GM20000 (cell line): ENCODE results near the gene RXRA.

Experiments
- DNase-seq: peaks from one replicate; pipeline ENCODE4 v3.0.0; 2012; ENCODE audit warnings: low spot score
- CTCF ChIP-seq: IDR thresholded peaks from 2 replicates; pipeline ENCODE4 v1.5.1; 2012; ENCODE audit warnings: mild to moderate bottlenecking, control low read depth; ENCODE audit errors: extremely low read depth, missing control alignments

Gene RXRA

DNA sequence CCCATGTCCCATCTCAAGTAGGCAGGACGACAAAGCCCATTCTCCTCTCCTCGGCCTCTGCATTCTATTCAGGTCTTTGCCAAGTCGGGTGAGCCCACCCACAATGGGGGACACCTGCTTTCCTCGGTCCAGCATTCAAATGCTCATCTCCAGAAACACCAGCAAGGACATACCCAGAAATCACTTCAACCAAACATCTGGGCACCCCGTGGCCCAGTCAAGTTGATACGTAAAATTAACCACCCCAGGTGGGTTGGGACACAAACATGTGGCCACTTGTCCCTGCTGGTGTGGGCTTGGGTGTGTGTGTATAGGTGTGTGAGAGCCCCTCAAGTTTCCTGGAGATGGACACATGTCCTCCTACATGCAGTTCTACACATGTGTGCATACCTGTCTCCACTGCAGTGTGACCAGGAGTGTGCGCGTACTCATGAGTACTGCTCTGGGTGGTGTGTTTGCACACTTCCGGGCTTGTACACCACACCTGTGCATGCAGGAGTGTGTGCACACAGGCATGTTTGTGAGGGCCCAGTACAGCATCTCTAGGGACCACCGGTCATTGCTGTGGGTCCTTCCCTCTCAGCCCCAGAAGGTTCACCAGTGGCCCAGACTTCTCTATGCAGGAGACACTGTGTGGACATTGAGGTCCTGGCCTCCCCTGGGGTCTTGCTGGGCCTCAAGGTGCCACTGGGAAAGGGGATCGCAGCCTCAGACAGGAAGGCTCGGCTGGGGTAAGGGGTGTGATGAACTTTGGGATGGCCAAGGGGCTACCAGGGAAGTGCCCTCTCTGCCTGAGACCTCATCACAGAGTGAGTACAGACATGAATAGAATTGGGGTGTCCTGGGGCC, 35.4 kb upstream of the RXRA start:
- no peak for TF ChIP-seq CTCF
- no peak for DNase-seq

- DNase-seq: no peak
- TF ChIP-seq CTCF: no peak
These were observed 34.8 kb upstream of the RXRA start for GRCh38 chr9:134291452-134291881.

- TF ChIP-seq CTCF: no peak
- no peak for DNase-seq
These were observed 34.0 kb upstream of the RXRA start for GRCh38 chr9:134291961-134292871.

DNA sequence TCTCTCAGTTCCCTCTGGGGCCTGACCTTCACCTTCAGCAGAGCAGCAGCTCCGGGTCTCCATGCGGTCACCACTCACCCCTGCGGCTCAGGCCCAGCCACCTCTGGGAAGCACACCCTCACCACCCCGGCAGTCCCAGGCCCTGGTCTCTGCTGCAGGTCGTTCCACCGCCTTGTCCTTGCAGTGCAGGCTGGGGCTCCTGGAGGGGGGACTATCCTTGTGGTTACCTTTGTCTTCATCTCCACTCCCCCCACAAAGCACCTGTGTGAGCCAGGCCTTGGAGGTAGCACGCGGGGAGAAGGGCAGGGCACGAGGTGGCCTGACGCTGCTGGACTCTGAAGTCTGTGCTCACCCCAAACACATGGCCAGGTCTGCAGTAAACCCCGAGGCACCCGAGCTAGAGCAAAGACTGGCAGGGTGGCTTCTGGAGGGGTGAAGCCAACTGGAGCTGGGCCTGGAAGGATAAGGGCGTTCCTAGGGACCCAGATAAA, 33.2 kb upstream of the RXRA start:
- TF ChIP-seq CTCF: no peak
- DNase-seq: no peak

- DNase-seq: no peak
- no peak for TF ChIP-seq CTCF
These were observed 32.6 kb upstream of the RXRA start for GRCh38 chr9:134293611-134294152.

- no peak for DNase-seq
- no peak for TF ChIP-seq CTCF
These were observed 31.8 kb upstream of the RXRA start for GRCh38 chr9:134294153-134295071.
